ENCODE measurements around the gene COLEC12.

Gene COLEC12

GRCh38 chr18:434410-434809 is 66.1 kb downstream of the COLEC12 start:
- no peak for DNase-seq

GRCh38 chr18:433960-434359 is 66.5 kb downstream of the COLEC12 start:
- DNase-seq = no peak

GRCh38 chr18:433298-433697 is 67.2 kb downstream of the COLEC12 start:
- DNase-seq = no peak

- no peak for DNase-seq
Observed at GRCh38 chr18:432791-433190, 67.7 kb downstream of the COLEC12 start.

- DNase-seq = no peak
Observed at GRCh38 chr18:429030-429429, 71.5 kb downstream of the COLEC12 start.

GRCh38 chr18:427005-427404 is 73.5 kb downstream of the COLEC12 start:
- no peak for DNase-seq

- DNase-seq = no peak
Observed at GRCh38 chr18:425106-425745, 75.3 kb downstream of the COLEC12 start.

GRCh38 chr18:424668-425067 is 75.8 kb downstream of the COLEC12 start:
- DNase-seq = no peak

- no peak for DNase-seq
Observed at GRCh38 chr18:424071-424661, 76.3 kb downstream of the COLEC12 start.

- no peak for DNase-seq
Observed at GRCh38 chr18:422966-423365, 77.5 kb downstream of the COLEC12 start.

- DNase-seq = no peak
Observed at GRCh38 chr18:421247-422155, 79.0 kb downstream of the COLEC12 start.

- DNase-seq = no peak
Observed at GRCh38 chr18:420661-421246, 79.7 kb downstream of the COLEC12 start.

GRCh38 chr18:419541-420175 is 80.8 kb downstream of the COLEC12 start:
- DNase-seq = no peak

GRCh38 chr18:417495-417894 is 83.0 kb downstream of the COLEC12 start:
- DNase-seq = no peak

GRCh38 chr18:416930-417329 is 83.6 kb downstream of the COLEC12 start:
- DNase-seq = no peak

- no peak for DNase-seq
Observed at GRCh38 chr18:415617-416612, 84.6 kb downstream of the COLEC12 start.

GRCh38 chr18:415047-415446 is 85.5 kb downstream of the COLEC12 start:
- no peak for DNase-seq

GRCh38 chr18:413233-413632 is 87.3 kb downstream of the COLEC12 start:
- DNase-seq = no peak

GRCh38 chr18:410047-410455 is 90.5 kb downstream of the COLEC12 start:
- DNase-seq = no peak

GRCh38 chr18:408367-408766 is 92.1 kb downstream of the COLEC12 start:
- no peak for DNase-seq

GRCh38 chr18:407626-408224 is 92.8 kb downstream of the COLEC12 start:
- DNase-seq = no peak

Measured in NCI-H2171 treated with DMSO at 0.1 percent for 48 hours (cell line).